ENCODE data around the gene SDHD. TPM values are rescaled to one million over a fixed set of nuclear protein-coding genes. Genes with fewer than 3 reads are reported as not detected.

The SDHD gene
- total and polyA plus RNA-seq, 2 of the 8 experiments (the other 6 are each of a cell fraction or from before 2014, with no cell fraction given), result 96.0 to 181 TPM

- Histone ChIP-seq H2AK5ac (ENCODE audit: low read depth, low read length) (no peak overlapping the region), H3K4me1 (replicated peaks in 1 of 4; ENCODE audit: control insufficient read depth in 3 of 4, insufficient read depth in 4 of 4, low read length in 3 of 4) (no peaks in the 10 kb centered on the region), H4K8ac (ENCODE audit: extremely low read depth, insufficient read depth, low read length) (no peak overlapping the region), H3K79me2 (ENCODE audit: control insufficient read depth in 1 of 2, insufficient read depth in 2 of 2, low read length in 2 of 2) (no peaks in the 10 kb centered on the region), H3K18ac (ENCODE audit: extremely low read depth, low read length) (no peak overlapping the region), H2BK12ac (ENCODE audit: low read depth, low read length) (no peak overlapping the region), H4K20me1 (replicated peaks in 1 of 2; ENCODE audit: control insufficient read depth in 1 of 2, insufficient read depth in 2 of 2, low read length in 2 of 2) (no peaks in the 10 kb centered on the region), H3K4me3 (ENCODE audit: extremely low read depth in 1 of 4, insufficient read depth in 2 of 4, low read depth in 3 of 4, low read length in 4 of 4) (no peak overlapping the region), H3K23me2 (ENCODE audit: low read depth, low read length) (no peaks in the 10 kb centered on the region; the same call in 1 of the 2 replicates), H3K27me3 (replicated peaks in 1 of 4; ENCODE audit: control insufficient read depth in 3 of 4, extremely low read depth in 1 of 4, insufficient read depth in 3 of 4, low read length in 3 of 4) (no peaks in the 10 kb centered on the region), H3K23ac (ENCODE audit: insufficient read length) (no peak overlapping the region), H3K79me1 (ENCODE audit: low read depth, low read length) (no peaks in the 10 kb centered on the region), H3K4ac (replicated peaks; ENCODE audit: insufficient read length, low read depth, low read length) (no peak overlapping the region), H2AFZ (ENCODE audit: low read length) (no peak overlapping the region), H3K9me3 (ENCODE audit: insufficient read depth in 2 of 2, low read depth in 1 of 2, low read length in 1 of 2) (no peaks in the 10 kb centered on the region), H3K27ac (ENCODE audit: low read depth, low read length) (no peak overlapping the region), H2BK15ac (ENCODE audit: low read length) (no peak overlapping the region), H3K14ac (ENCODE audit: insufficient read length) (no peak overlapping the region), H3K56ac (replicated peaks; ENCODE audit: insufficient read length, low read depth, low read length) (no peak overlapping the region), H2BK5ac (ENCODE audit: low read depth, low read length) (no peak overlapping the region), H3K36me3 (ENCODE audit: control insufficient read depth in 2 of 4, insufficient read depth in 4 of 4, low read length in 3 of 4) (no peaks in the 10 kb centered on the region), H3K9ac (replicated peaks in 1 of 4; ENCODE audit: extremely low read depth in 1 of 4, low read depth in 3 of 4, low read length in 3 of 4) (no peak overlapping the region), H2BK20ac (ENCODE audit: low read length) (no peak overlapping the region), H4K5ac (ENCODE audit: insufficient read length, low read depth, low read length) (no peak overlapping the region), H3K4me2 (ENCODE audit: insufficient read depth in 1 of 2, low read depth in 2 of 2, low read length in 2 of 2) (no peak overlapping the region), H4K91ac (replicated peaks; ENCODE audit: insufficient read length, low read length) (no peak overlapping the region), H2BK120ac (replicated peaks; ENCODE audit: low read depth, low read length) (no peak overlapping the region)
- no peak for FAIRE-seq
- DNase-seq (ENCODE audit: low read depth in 1 of 2, low spot score in 2 of 2), result no peak
- TF ChIP-seq HDAC2 (IDR thresholded peaks at IDR 0.05; ENCODE audit: borderline replicate concordance in 1 of 2, low read depth in 2 of 2, low read length in 2 of 2) (no peak), SIN3A (conservative IDR thresholded peaks at IDR 0.05 in 1 of 2, IDR thresholded peaks at IDR 0.05 in 1 of 2; ENCODE audit: low read depth in 1 of 2, low read length in 2 of 2) (no peak), SIRT6 (IDR thresholded peaks at IDR 0.05; ENCODE audit: low read length) (no peak), SP4 (IDR thresholded peaks at IDR 0.05; ENCODE audit: low read length) (no peak), ZNF274 (IDR thresholded peaks at IDR 0.05; ENCODE audit: borderline replicate concordance, extremely low read depth, low read length) (no peak), BACH1 (IDR thresholded peaks at IDR 0.05; ENCODE audit: low read length) (no peak), EZH2 (IDR thresholded peaks at IDR 0.05; ENCODE audit: low read depth, low read length, severe bottlenecking) (no peak), SIX5 (IDR thresholded peaks at IDR 0.05; ENCODE audit: low read depth, low read length) (no peak), RBBP5 (IDR thresholded peaks at IDR 0.05; ENCODE audit: borderline replicate concordance, low read depth, low read length) (no peak), CHD2 (IDR thresholded peaks at IDR 0.05; ENCODE audit: low read length) (no peak), CTBP2 (IDR thresholded peaks at IDR 0.05; ENCODE audit: borderline replicate concordance, insufficient read depth, insufficient read length, low read length) (no peak)
- TF ChIP-seq, protein P1, sequence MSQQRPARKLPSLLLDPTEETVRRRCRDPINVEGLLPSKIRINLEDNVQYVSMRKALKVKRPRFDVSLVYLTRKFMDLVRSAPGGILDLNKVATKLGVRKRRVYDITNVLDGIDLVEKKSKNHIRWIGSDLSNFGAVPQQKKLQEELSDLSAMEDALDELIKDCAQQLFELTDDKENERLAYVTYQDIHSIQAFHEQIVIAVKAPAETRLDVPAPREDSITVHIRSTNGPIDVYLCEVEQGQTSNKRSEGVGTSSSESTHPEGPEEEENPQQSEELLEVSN (IDR thresholded peaks at IDR 0.05), result no peak
- ChIA-PET CTCF (ENCODE audit: partially characterized antibody) (interaction anchor here (0.6 to 2.1 kb wide), 12 partner anchors 8 to 397 kb away, joined by 3 to 20 read pairs (median 4); partner anchors contain the start of gene BCO2), POLR2A (ENCODE audit: partially characterized antibody) (interaction anchor here (1.0 kb wide), 1 partner anchor 10 kb away, joined by 3 read pairs; no protein-coding TSS in a partner anchor)
- WGBS, 2 experiments (ENCODE audit: extremely low coverage in 1 of 2, insufficient coverage in 1 of 2, insufficient read length in 1 of 2, insufficient replicate concordance in 2 of 2, low coverage in 1 of 2, low lambda C conversion rate in 2 of 2, missing lambda C conversion rate in 1 of 2), result 90% methylated on average over 5 of the region's 5 CpGs; no CpG with 5 or more reads in 1 of the 2 experiments
Observed at GRCh38 chr11:112121981-112122615, 35.4 kb downstream of the SDHD start.

All from H1 (cell line).